AG09309 (cell line): ENCODE data around the gene ZNF672.

Experiments
- DNase-seq: peaks from one replicate; pipeline ENCODE4 v3.0.0-alpha.2; 2010; ENCODE audit warnings: low read depth
- H3K4me3 ChIP-seq: 2 replicates; pipeline ENCODE4 v1.5.1; 2011; ENCODE audit warnings: mild to moderate bottlenecking, low read depth, low read length, moderate library complexity; ENCODE audit not compliant: control insufficient read depth
- CTCF ChIP-seq: IDR thresholded peaks from 2 replicates; pipeline ENCODE4 v1.5.1; 2011; ENCODE audit warnings: mild to moderate bottlenecking, low read depth, low read length, inconsistent platforms; ENCODE audit not compliant: insufficient read depth, control insufficient read depth; ENCODE audit errors: missing control alignments

Gene ZNF672

GRCh38 chr1:248849637-248850036 is 11.6 kb downstream of the ZNF672 start:
- no peak for DNase-seq
- no peak for TF ChIP-seq CTCF
- H3K4me3 ChIP-seq, result no peak overlapping the region

GRCh38 chr1:248850124-248850523 is 12.1 kb downstream of the ZNF672 start:
- no peak for TF ChIP-seq CTCF
- H3K4me3 ChIP-seq, result no peak overlapping the region
- no peak for DNase-seq

GRCh38 chr1:248850536-248851251 is 12.7 kb downstream of the ZNF672 start:
- no peak for DNase-seq
- no peak overlapping the region for H3K4me3 ChIP-seq
- TF ChIP-seq CTCF, result no peak

- no peak overlapping the region for H3K4me3 ChIP-seq
- no peak for DNase-seq
- TF ChIP-seq CTCF, result no peak
Measured at GRCh38 chr1:248851390-248851789, 13.4 kb downstream of the ZNF672 start.

GRCh38 chr1:248852481-248853405 is 14.7 kb downstream of the ZNF672 start:
- H3K4me3 ChIP-seq, result no peak overlapping the region
- no peak for TF ChIP-seq CTCF
- no peak for DNase-seq

- DNase-seq, result no peak
- no peak overlapping the region for H3K4me3 ChIP-seq
- TF ChIP-seq CTCF, result no peak
Measured at GRCh38 chr1:248853663-248854375, 15.8 kb downstream of the ZNF672 start.
